WTC11 (cell line): ENCODE measurements around the gene NCBP3. TPM values are rescaled to one million over a fixed set of nuclear protein-coding genes. Genes with fewer than 3 reads are reported as not detected.
A peak's percentile ranks its signal among the peaks of the same experiment; 100 is the strongest.

ENCODE experiments used
- ATAC-seq: fragments of 200-7000 bp; cut with Tn5 transposase; 2 replicates; pipeline ENCODE4 v1.10.0; 2021; ENCODE audit warnings: mild to moderate bottlenecking, moderate library complexity
- CTCF ChIA-PET: fragments of 300-600 bp; sonication (Branson Sonifier 250); formaldehyde crosslinking; loops from one replicate; lab custom pipeline; 2021; ENCODE audit warnings: antibody characterized with exemption; lab: Charles Lee
- POLR2A ChIA-PET: fragments of 350-600 bp; sonication (Branson Sonifier 250); formaldehyde crosslinking; loops from one replicate; lab custom pipeline; 2021; ENCODE audit warnings: antibody characterized with exemption; lab: Charles Lee
- DNase-seq: peaks from one replicate; pipeline ENCODE4 v3.0.0; 2021; ENCODE audit warnings: low spot score
- H3K27ac Mint-ChIP-seq: 2 replicates; pipeline ENCODE4 v1.8.0; 2021; ENCODE audit warnings: mixed read lengths
- H3K27me3 Mint-ChIP-seq: 2 replicates; pipeline ENCODE4 v1.8.0; 2021; ENCODE audit warnings: low read depth, mild to moderate bottlenecking, moderate library complexity, mixed read lengths
- H3K36me3 Mint-ChIP-seq: 2 replicates; pipeline ENCODE4 v1.8.0; 2021; ENCODE audit warnings: mixed read lengths
- H3K4me1 Mint-ChIP-seq: 2 replicates; pipeline ENCODE4 v1.8.0; 2022; ENCODE audit warnings: mixed read lengths
- H3K4me3 Mint-ChIP-seq: 2 replicates; pipeline ENCODE4 v1.8.0; 2021; ENCODE audit warnings: mild to moderate bottlenecking, moderate library complexity, mixed read lengths
- H3K9me3 Mint-ChIP-seq: 2 replicates; pipeline ENCODE4 v1.8.0; 2021; ENCODE audit warnings: mixed read lengths
- AR ChIP-seq: fragments of 250-450 bp; sonication (Bioruptor Pico); IDR thresholded peaks from 2 replicates; pipeline ENCODE4 v1.9.0; 2021; ENCODE audit warnings: mild to moderate bottlenecking
- ATF3 ChIP-seq: sonication (generic); formaldehyde crosslinking; conservative IDR thresholded peaks from 2 replicates; pipeline ENCODE4 v1.8.1; 2022; ENCODE audit warnings: mild to moderate bottlenecking, missing genetic modification reagents
- CBFB ChIP-seq: sonication (generic); formaldehyde crosslinking; IDR thresholded peaks from 2 replicates; pipeline ENCODE4 v1.8.1; 2022; ENCODE audit warnings: mild to moderate bottlenecking, low read depth, missing genetic modification reagents
- CREM ChIP-seq: sonication (generic); formaldehyde crosslinking; IDR thresholded peaks from 2 replicates; pipeline ENCODE4 v1.8.1; 2022; ENCODE audit warnings: mild to moderate bottlenecking, missing genetic modification reagents, moderate library complexity
- E2F1 ChIP-seq: sonication (generic); formaldehyde crosslinking; IDR thresholded peaks from 2 replicates; pipeline ENCODE4 v1.8.0; 2022; ENCODE audit warnings: mild to moderate bottlenecking, missing genetic modification reagents
- E2F4 ChIP-seq: sonication (generic); formaldehyde crosslinking; IDR thresholded peaks from 2 replicates; pipeline ENCODE4 v1.8.1; 2022; ENCODE audit warnings: low read depth, mild to moderate bottlenecking, moderate library complexity, missing genetic modification reagents, borderline replicate concordance
- ELF4 ChIP-seq: sonication (generic); formaldehyde crosslinking; IDR thresholded peaks from 2 replicates; pipeline ENCODE4 v1.8.1; 2022; ENCODE audit warnings: low read depth, mild to moderate bottlenecking, moderate library complexity, missing genetic modification reagents
- ESRRA ChIP-seq: sonication (generic); formaldehyde crosslinking; IDR thresholded peaks from 2 replicates; pipeline ENCODE4 v1.8.1; 2022; ENCODE audit warnings: mild to moderate bottlenecking, missing genetic modification reagents, borderline replicate concordance
- GTF2I ChIP-seq: fragments of 250-450 bp; sonication (Bioruptor Pico); conservative IDR thresholded peaks from 2 replicates; pipeline ENCODE4 v1.4.0; 2021; ENCODE audit warnings: mild to moderate bottlenecking
- IRF1 ChIP-seq: sonication (generic); formaldehyde crosslinking; IDR thresholded peaks from 2 replicates; pipeline ENCODE4 v1.8.0; 2023; ENCODE audit warnings: missing genetic modification reagents
- KAT7 ChIP-seq: sonication (generic); formaldehyde crosslinking; IDR thresholded peaks from 2 replicates; pipeline ENCODE4 v1.8.1; 2023; ENCODE audit warnings: missing genetic modification reagents, mild to moderate bottlenecking, borderline replicate concordance
- MYBL2 ChIP-seq: sonication (generic); formaldehyde crosslinking; IDR thresholded peaks from 2 replicates; pipeline ENCODE4 v1.8.1; 2023; ENCODE audit warnings: mild to moderate bottlenecking, moderate library complexity, missing genetic modification reagents
- NFE2L1 ChIP-seq: sonication (generic); formaldehyde crosslinking; IDR thresholded peaks from 2 replicates; pipeline ENCODE4 v1.8.1; 2023; ENCODE audit warnings: missing genetic modification reagents
- OVOL2 ChIP-seq: fragments of 250-450 bp; sonication (Bioruptor Pico); IDR thresholded peaks from 2 replicates; pipeline ENCODE4 v1.9.0; 2021; ENCODE audit warnings: mild to moderate bottlenecking, borderline replicate concordance
- PRDM15 ChIP-seq: sonication (generic); formaldehyde crosslinking; IDR thresholded peaks from 2 replicates; pipeline ENCODE4 v1.8.0; 2022; ENCODE audit warnings: missing genetic modification reagents
- RELA ChIP-seq: sonication (generic); formaldehyde crosslinking; IDR thresholded peaks from 2 replicates; pipeline ENCODE4 v1.8.1; 2022; ENCODE audit warnings: missing genetic modification reagents, mild to moderate bottlenecking, borderline replicate concordance
- TCF7 ChIP-seq: sonication (generic); formaldehyde crosslinking; IDR thresholded peaks from 2 replicates; pipeline ENCODE4 v1.8.0; 2022; ENCODE audit warnings: mild to moderate bottlenecking, low read depth, missing genetic modification reagents, moderate library complexity
- ZNF671 ChIP-seq: fragments of 250-450 bp; sonication (Bioruptor Pico); IDR thresholded peaks from 2 replicates; pipeline ENCODE4 v1.8.0; 2021; ENCODE audit warnings: mild to moderate bottlenecking
- total RNA-seq: library from RNA; stranded (reverse); gene quantifications from 3 replicates; pipeline ENCODE4 v1.2.3, GENCODE V29; 2021

NCBP3 gene
- total RNA-seq, 1 experiment from 2014 or later = 48.7 TPM

- TF ChIP-seq CBFB (CRISPR knock-in tag) = no peak
- no peak for TF ChIP-seq TCF7 (CRISPR knock-in tag)
- ATAC-seq (peak; percentile 33), DNase-seq (no peak)
- no peaks in the 10 kb centered on the region for H3K9me3 Mint-ChIP-seq
- peak overlapping the region; percentile 10; the same call in 1 of the 2 replicates for H3K27ac Mint-ChIP-seq
- H3K4me1 Mint-ChIP-seq = 0 out of 2 replicates have a peak, but pooled peaks cover 4% of the 10 kb centered on the region
- POLR2A ChIA-PET = no interaction called here
- CTCF ChIA-PET = interaction anchor here (1.0 to 3.3 kb wide), 5 partner anchors 27 to 67 kb away, joined by 3 to 76 read pairs (median 4); partner anchors contain the start of gene NCBP3
- H3K4me3 Mint-ChIP-seq = no peak overlapping the region
- H3K27me3 Mint-ChIP-seq = no peaks in the 10 kb centered on the region
- 0 out of 2 replicates have a peak, but pooled peaks cover 2% of the 10 kb centered on the region for H3K36me3 Mint-ChIP-seq
Observed at GRCh38 chr17:3799181-3799945, 46.7 kb downstream of the NCBP3 start.

GRCh38 chr17:3798273-3799180, 47.5 kb downstream of the NCBP3 start:
- H3K4me3 Mint-ChIP-seq = no peak overlapping the region
- DNase-seq = no peak
- no peaks in the 10 kb centered on the region for H3K27me3 Mint-ChIP-seq
- ChIA-PET POLR2A (no interaction called here), CTCF (interaction anchor here (1.0 to 3.8 kb wide), 6 partner anchors 26 to 67 kb away, joined by 3 to 76 read pairs (median 6); partner anchors contain the start of gene NCBP3)
- H3K4me1 Mint-ChIP-seq = 0 out of 2 replicates have a peak, but pooled peaks cover 4% of the 10 kb centered on the region
- ATAC-seq = no peak
- no peaks in the 10 kb centered on the region for H3K36me3 Mint-ChIP-seq
- no peaks in the 10 kb centered on the region for H3K9me3 Mint-ChIP-seq
- no peak overlapping the region for H3K27ac Mint-ChIP-seq
- TF ChIP-seq RELA (CRISPR knock-in tag) (no peak), NFE2L1 (CRISPR knock-in tag) (no peak), ATF3 (CRISPR knock-in tag) (no peak), IRF1 (CRISPR knock-in tag) (no peak), ESRRA (CRISPR knock-in tag) (no peak), GTF2I (CRISPR knock-in tag) (no peak), E2F4 (CRISPR knock-in tag) (no peak), MYBL2 (no peak), ZNF671 (no peak), AR (CRISPR knock-in tag) (no peak), KAT7 (CRISPR knock-in tag) (no peak), OVOL2 (no peak), PRDM15 (CRISPR knock-in tag) (no peak), ELF4 (no peak), CREM (CRISPR knock-in tag) (no peak), E2F1 (CRISPR knock-in tag) (no peak)
